A549 (cell line): ENCODE measurements around the gene CARD14.

Source experiments
- EP300 ChIP-seq, 2 experiments: fragments of >200 bp; sonication (Bioruptor Twin); formaldehyde crosslinking; IDR thresholded peaks; 2 replicates in 1 of 2; 3 replicates in 1 of 2; pipeline ENCODE4 v1.6.1; 2016 to 2017
- HOXB5 ChIP-seq: fragments of 250-450 bp; sonication (Bioruptor Pico); IDR thresholded peaks from 2 replicates; pipeline ENCODE4 v1.5.0; 2020; ENCODE audit warnings: mild to moderate bottlenecking, moderate library complexity
- JUN ChIP-seq, 2 experiments: fragments of >200 bp; sonication (Bioruptor Twin); formaldehyde crosslinking; IDR thresholded peaks; 2 replicates in 1 of 2; 3 replicates in 1 of 2; pipeline ENCODE4 v1.6.1; 2016 to 2017
- MAZ ChIP-seq: fragments of 150-350 bp; IDR thresholded peaks from 2 replicates; pipeline ENCODE4 v1.6.1; 2014; ENCODE audit warnings: antibody characterized with exemption, low read depth, low read length, borderline replicate concordance
- MYC ChIP-seq: IDR thresholded peaks from 2 replicates; pipeline ENCODE4 v1.6.1; 2012; ENCODE audit warnings: mild to moderate bottlenecking, inconsistent platforms, low read length, improper control_type of control experiment, borderline replicate concordance
- POLR2A ChIP-seq: IDR thresholded peaks from 2 replicates; pipeline ENCODE4 v1.6.1; 2012; ENCODE audit warnings: mild to moderate bottlenecking, low read length
- RAD21 ChIP-seq, 2 experiments: fragments of >200 bp in 1 of 2; sonication (Bioruptor Twin) in 1 of 2; formaldehyde crosslinking in 1 of 2; IDR thresholded peaks in 1 of 2; conservative IDR thresholded peaks in 1 of 2; 2 replicates in 1 of 2; 3 replicates in 1 of 2; pipeline ENCODE4 v1.6.1; 2012 to 2018; ENCODE audit warnings: inconsistent platforms in 1 of 2
- ZNF302 ChIP-seq: fragments of 250-450 bp; sonication (Bioruptor Pico); IDR thresholded peaks from 2 replicates; pipeline ENCODE4 v1.9.0; 2021; ENCODE audit warnings: inconsistent platforms, mild to moderate bottlenecking, moderate library complexity
- TF ChIP-seq, protein P1 (sequence below): fragments of >200 bp; sonication (Bioruptor Twin); formaldehyde crosslinking; IDR thresholded peaks from 3 replicates; pipeline ENCODE4 v1.5.1; 2016
- TF ChIP-seq, protein P2 (sequence below): fragments of 200-600 bp; sonication (generic); IDR thresholded peaks from 2 replicates; pipeline ENCODE4 v1.6.1; 2016; ENCODE audit warnings: antibody characterized with exemption, mild to moderate bottlenecking, moderate library complexity
- TF ChIP-seq, protein P3 (sequence below): IDR thresholded peaks from 2 replicates; pipeline ENCODE4 v1.6.1; 2012

DNA sequence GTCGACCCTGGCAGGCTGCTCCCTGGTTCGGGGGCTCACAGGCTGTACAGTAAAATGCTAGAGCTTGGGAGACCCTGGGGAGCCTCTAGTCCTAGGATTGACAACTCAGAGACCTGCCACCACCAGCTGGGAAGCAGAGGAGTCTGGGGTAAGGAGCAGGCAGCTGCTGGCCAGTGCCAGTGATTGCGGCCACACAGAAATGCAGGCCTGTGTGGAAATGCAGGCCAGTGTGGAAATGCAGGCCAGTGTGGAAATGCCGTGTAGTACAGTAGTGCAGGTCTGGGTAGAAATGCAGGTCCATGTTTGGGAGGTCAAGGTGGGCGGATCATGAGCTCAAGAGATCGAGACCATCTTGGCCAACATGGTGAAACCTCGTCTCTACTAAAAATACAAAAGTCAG, 26.8 kb downstream of the CARD14 start:
- TF ChIP-seq, protein P1, sequence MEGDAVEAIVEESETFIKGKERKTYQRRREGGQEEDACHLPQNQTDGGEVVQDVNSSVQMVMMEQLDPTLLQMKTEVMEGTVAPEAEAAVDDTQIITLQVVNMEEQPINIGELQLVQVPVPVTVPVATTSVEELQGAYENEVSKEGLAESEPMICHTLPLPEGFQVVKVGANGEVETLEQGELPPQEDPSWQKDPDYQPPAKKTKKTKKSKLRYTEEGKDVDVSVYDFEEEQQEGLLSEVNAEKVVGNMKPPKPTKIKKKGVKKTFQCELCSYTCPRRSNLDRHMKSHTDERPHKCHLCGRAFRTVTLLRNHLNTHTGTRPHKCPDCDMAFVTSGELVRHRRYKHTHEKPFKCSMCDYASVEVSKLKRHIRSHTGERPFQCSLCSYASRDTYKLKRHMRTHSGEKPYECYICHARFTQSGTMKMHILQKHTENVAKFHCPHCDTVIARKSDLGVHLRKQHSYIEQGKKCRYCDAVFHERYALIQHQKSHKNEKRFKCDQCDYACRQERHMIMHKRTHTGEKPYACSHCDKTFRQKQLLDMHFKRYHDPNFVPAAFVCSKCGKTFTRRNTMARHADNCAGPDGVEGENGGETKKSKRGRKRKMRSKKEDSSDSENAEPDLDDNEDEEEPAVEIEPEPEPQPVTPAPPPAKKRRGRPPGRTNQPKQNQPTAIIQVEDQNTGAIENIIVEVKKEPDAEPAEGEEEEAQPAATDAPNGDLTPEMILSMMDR, result no peak
- TF ChIP-seq, protein P2, sequence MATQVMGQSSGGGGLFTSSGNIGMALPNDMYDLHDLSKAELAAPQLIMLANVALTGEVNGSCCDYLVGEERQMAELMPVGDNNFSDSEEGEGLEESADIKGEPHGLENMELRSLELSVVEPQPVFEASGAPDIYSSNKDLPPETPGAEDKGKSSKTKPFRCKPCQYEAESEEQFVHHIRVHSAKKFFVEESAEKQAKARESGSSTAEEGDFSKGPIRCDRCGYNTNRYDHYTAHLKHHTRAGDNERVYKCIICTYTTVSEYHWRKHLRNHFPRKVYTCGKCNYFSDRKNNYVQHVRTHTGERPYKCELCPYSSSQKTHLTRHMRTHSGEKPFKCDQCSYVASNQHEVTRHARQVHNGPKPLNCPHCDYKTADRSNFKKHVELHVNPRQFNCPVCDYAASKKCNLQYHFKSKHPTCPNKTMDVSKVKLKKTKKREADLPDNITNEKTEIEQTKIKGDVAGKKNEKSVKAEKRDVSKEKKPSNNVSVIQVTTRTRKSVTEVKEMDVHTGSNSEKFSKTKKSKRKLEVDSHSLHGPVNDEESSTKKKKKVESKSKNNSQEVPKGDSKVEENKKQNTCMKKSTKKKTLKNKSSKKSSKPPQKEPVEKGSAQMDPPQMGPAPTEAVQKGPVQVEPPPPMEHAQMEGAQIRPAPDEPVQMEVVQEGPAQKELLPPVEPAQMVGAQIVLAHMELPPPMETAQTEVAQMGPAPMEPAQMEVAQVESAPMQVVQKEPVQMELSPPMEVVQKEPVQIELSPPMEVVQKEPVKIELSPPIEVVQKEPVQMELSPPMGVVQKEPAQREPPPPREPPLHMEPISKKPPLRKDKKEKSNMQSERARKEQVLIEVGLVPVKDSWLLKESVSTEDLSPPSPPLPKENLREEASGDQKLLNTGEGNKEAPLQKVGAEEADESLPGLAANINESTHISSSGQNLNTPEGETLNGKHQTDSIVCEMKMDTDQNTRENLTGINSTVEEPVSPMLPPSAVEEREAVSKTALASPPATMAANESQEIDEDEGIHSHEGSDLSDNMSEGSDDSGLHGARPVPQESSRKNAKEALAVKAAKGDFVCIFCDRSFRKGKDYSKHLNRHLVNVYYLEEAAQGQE, result no peak
- TF ChIP-seq POLR2A (no peak), RAD21 (conservative IDR thresholded peaks at IDR 0.05 in 1 of 2, IDR thresholded peaks at IDR 0.05 in 1 of 2) (no peak), JUN (IDR thresholded peaks at IDR 0.05) (no peak), ZNF302 (CRISPR knock-in tag) (no peak), HOXB5 (CRISPR knock-in tag) (no peak), MAZ (no peak), MYC (no peak), EP300 (IDR thresholded peaks at IDR 0.05) (no peak)
- TF ChIP-seq, protein P3, sequence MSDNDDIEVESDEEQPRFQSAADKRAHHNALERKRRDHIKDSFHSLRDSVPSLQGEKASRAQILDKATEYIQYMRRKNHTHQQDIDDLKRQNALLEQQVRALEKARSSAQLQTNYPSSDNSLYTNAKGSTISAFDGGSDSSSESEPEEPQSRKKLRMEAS, result no peak
